Right lobe of liver (tissue), 6 donors: ENCODE measurements around the gene KRT16. TPM values are rescaled to one million over a fixed set of nuclear protein-coding genes. Genes with fewer than 3 reads are reported as not detected.
"Not testable (repeated sequence)": the region's sequence is repeated elsewhere in the genome, so short reads cannot be mapped to it uniquely, and the experiment has no call there.

Experiments used
- ATAC-seq, 4 donors: fragments of 200-7000 bp; cut with Tn5 transposase; one replicate each; pipeline ENCODE4 v1.9.1; 2020; ENCODE audit warnings: mild to moderate bottlenecking in 4 of 4, moderate library complexity in 4 of 4
- DNase-seq, 3 donors: peaks; one replicate each; pipeline ENCODE4 v3.0.0-alpha.2; 2020
- H3K27ac ChIP-seq, 3 donors: fragments of 200-600 bp; one replicate each; pipeline ENCODE4 v1.8.0; 2022
- H3K27me3 ChIP-seq, 2 donors: fragments of 200-600 bp; one replicate each; pipeline ENCODE4 v1.8.0; 2022
- H3K36me3 ChIP-seq, 4 donors: fragments of 200-600 bp; sonication (generic) in 1 of 4; one replicate each; pipeline versions ENCODE4 v1.5.1 to v1.8.0; 2017 to 2022; ENCODE audit warnings: control low read depth in 1 of 4
- H3K4me1 ChIP-seq, 4 donors: fragments of 200-600 bp; sonication (generic) in 1 of 4; one replicate each; pipeline versions ENCODE4 v1.5.1 to v1.8.0; 2017 to 2022; ENCODE audit warnings: control low read depth in 1 of 4
- H3K4me3 ChIP-seq, 3 donors: fragments of 200-600 bp; one replicate each; pipeline ENCODE4 v1.8.0; 2022
- H3K9me3 ChIP-seq, 4 donors: fragments of 200-600 bp; sonication (generic) in 1 of 4; one replicate each; pipeline versions ENCODE4 v1.5.1 to v1.8.0; 2017 to 2022; ENCODE audit warnings: control low read depth in 1 of 4
- CTCF ChIP-seq, 4 donors: fragments of 200-600 bp in 3 of 4; fragments of 450-650 bp in 1 of 4; IDR thresholded peaks; one replicate each; pipeline versions ENCODE4 v1.5.1 to v1.8.0; 2016 to 2022; ENCODE audit warnings: antibody characterized with exemption in 4 of 4, mild to moderate bottlenecking in 2 of 4
- POLR2A ChIP-seq: fragments of 450-650 bp; IDR thresholded peaks from one replicate; pipeline ENCODE4 v1.6.1; 2017; ENCODE audit warnings: antibody characterized with exemption, mild to moderate bottlenecking
- WGBS: methylation state at CpG from one replicate; pipeline ENCODE4 v1.1.6; 2018; ENCODE audit warnings: low coverage, low lambda C conversion rate; ENCODE audit not compliant: insufficient coverage; ENCODE audit errors: missing lambda C conversion rate; 5-methylcytosine and 5-hydroxymethylcytosine counted together
- intact Hi-C, 2 donors: fragments of 100-400 bp; cut with DNase I; formaldehyde crosslinking; loops; one replicate each; pipeline versions ENCODE4 v1.11.2 to v1.14.1; 2022
- total RNA-seq, 6 experiments: library from RNA; depleted of rRNA in 2 of 6; stranded (reverse); fragments of >200 nt in 2 of 6; fragmentation: NEBNext Ultra II Directional in 3 of 6; extraction: Animal tissue kit (Norgen Biotek cat#: 25700) in 3 of 6; gene quantifications; one replicate each; pipeline versions ENCODE4 v1.1.0 to v1.2.4, GENCODE V29; 2016 to 2023
- donor health status: DM: no; HTN: yes; CAD: no.
- donor health status: DM: no; HTN: no; CAD: no.
- donor health status: DM: no; HTN: no; CAD: no.
- donor health status: DM: no; HTN: yes; CAD: no.
- donor health status: DM: no; HTN: yes; CAD: no.

KRT16 gene
- total RNA-seq, 6 experiments from 2014 or later: not detected

- 17% methylated on average over 1 of the region's 10 CpGs for WGBS
- DNase-seq: peak in 1 of 3 donors; percentile 22
- H3K4me1 ChIP-seq, ATAC-seq, intact Hi-C loops, H3K27ac ChIP-seq, H3K9me3 ChIP-seq, H3K4me3 ChIP-seq, H3K27me3 ChIP-seq, H3K36me3 ChIP-seq: not testable (repeated sequence)
- TF ChIP-seq CTCF (IDR thresholded peaks at IDR 0.05): peak in 1 of 4 donors; percentile 7
Measured at GRCh38 chr17:41610061-41610517, 2.5 kb downstream of the KRT16 start.

- H3K4me1 ChIP-seq, H3K27me3 ChIP-seq, H3K9me3 ChIP-seq, ATAC-seq, intact Hi-C loops, H3K4me3 ChIP-seq, DNase-seq, H3K36me3 ChIP-seq, H3K27ac ChIP-seq: not testable (repeated sequence)
- WGBS: 69% methylated on average over 4 of the region's 4 CpGs
Measured at GRCh38 chr17:41606930-41607329, 5.6 kb downstream of the KRT16 start.

- H3K27ac ChIP-seq: no peak overlapping the region
- no peaks in the 10 kb centered on the region for H3K36me3 ChIP-seq
- H3K9me3 ChIP-seq: no peaks in the 10 kb centered on the region
- no peak overlapping the region for H3K4me3 ChIP-seq
- DNase-seq (no peak), ATAC-seq (no peak)
- intact Hi-C loops: no loop called here
- no peaks in the 10 kb centered on the region for H3K4me1 ChIP-seq
- H3K27me3 ChIP-seq: no peaks in the 10 kb centered on the region
- 64% methylated on average over 2 of the region's 2 CpGs for WGBS
- TF ChIP-seq POLR2A (no peak), CTCF (IDR thresholded peaks at IDR 0.05) (no peak)
Measured at GRCh38 chr17:41602524-41602923, 10.0 kb downstream of the KRT16 start.

GRCh38 chr17:41600318-41600717 lies 12.2 kb downstream of the KRT16 start:
- H3K27me3 ChIP-seq: no peaks in the 10 kb centered on the region
- ATAC-seq: no peak
- intact Hi-C loops: no loop called here
- TF ChIP-seq POLR2A (no peak), CTCF (IDR thresholded peaks at IDR 0.05) (no peak)
- H3K9me3 ChIP-seq: no peaks in the 10 kb centered on the region
- H3K27ac ChIP-seq: no peak overlapping the region
- WGBS: 57% methylated on average over 4 of the region's 4 CpGs
- peak in 1 of 3 donors; percentile 5 for DNase-seq
- H3K4me1 ChIP-seq: no peaks in the 10 kb centered on the region
- no peaks in the 10 kb centered on the region for H3K36me3 ChIP-seq
- H3K4me3 ChIP-seq: no peak overlapping the region

GRCh38 chr17:41599680-41600079 lies 12.9 kb downstream of the KRT16 start:
- Histone ChIP-seq H3K27me3 (no peaks in the 10 kb centered on the region), H3K4me3 (no peak overlapping the region), H3K9me3 (no peaks in the 10 kb centered on the region), H3K4me1 (no peaks in the 10 kb centered on the region), H3K27ac (no peak overlapping the region), H3K36me3 (no peaks in the 10 kb centered on the region)
- WGBS: no CpG with 5 or more reads among the region's 1 CpG
- intact Hi-C loops: no loop called here
- ATAC-seq (no peak), DNase-seq (no peak)
- TF ChIP-seq POLR2A: no peak
- no peak for TF ChIP-seq CTCF (IDR thresholded peaks at IDR 0.05)
